T-helper 1 cell treated with Interleukin-12 subunit alpha and Interleukin-12 subunit beta and Interleukin-4 antibody, amounts not matched to agents 30 ng/mL and 1 ng/mL, for 36 hours (primary cell): ENCODE results near the gene PAPOLA. TPM values are rescaled to one million over a fixed set of nuclear protein-coding genes. Genes with fewer than 3 reads are reported as not detected.

Experiments used
- intact Hi-C: fragments of 100-400 bp; cut with micrococcal nuclease; formaldehyde crosslinking; loops from one replicate; pipeline ENCODE4 v1.15.1; 2024
- total RNA-seq: library from RNA; stranded (reverse); gene quantifications from 2 replicates; pipeline ENCODE4 v1.2.3, GENCODE V29; 2022

Gene PAPOLA
- total RNA-seq, 1 donor from 2014 or later, result 175 TPM

DNA sequence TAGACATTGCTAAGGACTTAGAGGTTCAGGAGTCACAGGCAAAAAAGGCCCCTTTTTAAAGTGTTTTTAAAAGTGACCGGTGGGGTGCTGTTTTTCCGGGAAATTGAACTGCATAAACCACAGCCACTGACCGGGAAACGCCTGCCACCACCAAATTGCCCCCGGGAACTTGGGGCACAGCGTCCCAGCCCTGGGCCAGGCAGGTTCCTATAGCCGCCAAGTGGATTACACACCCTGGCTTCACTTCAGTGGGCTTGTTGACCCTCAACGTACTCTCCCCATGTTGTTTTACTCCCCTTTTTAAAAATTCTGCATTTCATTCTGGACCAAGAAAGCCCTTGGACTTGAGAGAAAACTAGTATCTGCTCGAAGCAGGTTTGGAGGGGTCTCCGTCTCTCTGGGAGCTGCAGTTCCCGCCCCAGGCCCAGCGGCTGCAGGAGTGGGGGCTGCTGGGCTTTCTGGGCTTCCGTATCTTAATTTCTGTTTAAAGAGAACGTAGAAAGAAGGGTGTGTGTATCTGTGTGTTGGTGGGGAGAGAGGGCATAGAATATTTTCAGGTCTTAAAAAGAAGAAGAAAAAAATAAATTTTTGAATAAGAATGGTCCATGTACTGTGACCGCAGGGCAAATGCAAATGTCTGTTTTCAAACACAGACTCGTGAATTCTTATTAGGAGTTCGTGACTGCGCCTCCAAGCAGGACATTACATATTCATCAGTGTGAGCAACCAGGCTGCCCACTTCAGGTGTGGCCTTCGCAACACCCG is 82.9 kb downstream of the PAPOLA start:
- intact Hi-C loops, result loop anchor here (1.0 kb wide), 1 partner anchor 156 kb away; no protein-coding TSS in a partner anchor

DNA sequence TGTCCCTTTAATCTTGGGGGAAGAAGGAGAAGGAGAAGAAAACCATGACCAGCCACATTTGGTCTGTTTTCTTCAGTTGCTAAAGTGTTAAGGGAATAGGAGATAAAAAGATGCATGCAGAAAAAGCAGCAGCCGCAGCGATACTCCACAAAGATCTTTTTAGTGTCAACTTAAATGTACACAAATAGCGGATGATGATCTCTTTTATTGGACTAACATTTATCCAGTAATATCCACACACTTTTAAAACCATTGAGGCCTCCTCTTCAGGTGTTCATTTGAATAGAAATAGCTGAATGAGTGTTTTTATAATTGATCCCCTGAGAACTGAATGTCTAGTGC is 83.5 kb downstream of the PAPOLA start:
- intact Hi-C loops, result no loop called here

DNA sequence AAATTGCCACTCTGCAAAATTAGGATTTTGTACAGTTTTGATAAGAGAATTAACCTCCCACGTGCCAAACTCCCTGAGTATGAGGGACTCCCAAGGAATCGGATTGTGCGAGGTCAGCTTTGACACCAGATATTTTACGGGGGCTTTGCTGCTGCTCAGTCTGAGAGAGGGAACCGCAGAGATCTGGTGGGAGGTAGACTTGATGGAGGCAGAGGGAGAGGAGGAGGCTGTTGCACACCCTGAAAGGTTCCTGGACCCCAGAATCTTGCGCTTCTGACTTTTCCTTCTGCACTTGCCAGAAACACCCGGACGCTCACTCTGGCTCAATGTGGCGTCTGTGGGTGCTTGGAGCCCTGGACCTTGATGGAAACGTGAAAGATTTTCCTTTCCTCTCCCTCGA is 83.9 kb downstream of the PAPOLA start:
- intact Hi-C loops, result no loop called here

DNA sequence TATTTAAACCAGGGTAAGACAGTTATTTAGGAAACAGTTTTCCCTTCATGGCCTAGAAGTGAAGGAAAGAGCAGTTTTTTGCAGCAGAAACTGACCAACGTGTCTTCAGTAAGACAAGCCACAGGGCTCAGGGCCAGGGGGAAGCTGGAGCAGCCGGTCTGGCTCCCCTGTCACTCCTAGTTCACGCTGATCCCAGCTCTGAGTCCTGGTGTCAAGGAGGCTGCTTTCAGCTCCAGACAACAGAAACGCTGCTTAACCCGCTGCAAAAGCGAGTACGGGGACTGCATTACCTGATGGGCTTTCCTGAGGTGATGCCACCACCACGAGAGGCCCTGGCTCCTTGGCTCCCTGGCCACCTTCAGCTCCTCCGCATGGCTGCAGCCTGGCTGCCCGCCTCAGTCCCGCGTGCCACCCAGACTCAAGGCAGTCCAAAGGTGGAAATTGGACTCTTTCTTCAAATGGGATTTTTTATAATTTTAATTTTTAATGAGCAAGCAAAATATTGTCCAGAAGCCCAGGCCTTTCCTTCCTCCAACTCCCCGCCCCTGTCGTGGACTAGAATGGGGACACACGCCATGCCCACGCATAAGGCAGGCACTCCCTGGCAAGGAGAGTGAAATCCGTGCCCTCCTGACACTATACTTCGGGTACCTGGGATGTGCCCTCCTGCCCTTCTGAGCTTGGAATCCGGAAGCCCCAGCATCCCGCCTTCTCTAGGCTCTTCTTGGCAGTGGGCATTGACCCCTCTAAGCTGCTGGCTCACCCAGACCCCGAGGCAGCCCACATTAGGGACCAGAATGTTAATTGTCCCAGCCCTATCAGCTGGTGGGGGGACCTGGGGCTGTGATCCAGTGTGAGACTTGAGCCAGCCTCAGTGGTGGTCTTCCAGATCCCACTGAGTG is 85.0 kb downstream of the PAPOLA start:
- intact Hi-C loops, result no loop called here

DNA sequence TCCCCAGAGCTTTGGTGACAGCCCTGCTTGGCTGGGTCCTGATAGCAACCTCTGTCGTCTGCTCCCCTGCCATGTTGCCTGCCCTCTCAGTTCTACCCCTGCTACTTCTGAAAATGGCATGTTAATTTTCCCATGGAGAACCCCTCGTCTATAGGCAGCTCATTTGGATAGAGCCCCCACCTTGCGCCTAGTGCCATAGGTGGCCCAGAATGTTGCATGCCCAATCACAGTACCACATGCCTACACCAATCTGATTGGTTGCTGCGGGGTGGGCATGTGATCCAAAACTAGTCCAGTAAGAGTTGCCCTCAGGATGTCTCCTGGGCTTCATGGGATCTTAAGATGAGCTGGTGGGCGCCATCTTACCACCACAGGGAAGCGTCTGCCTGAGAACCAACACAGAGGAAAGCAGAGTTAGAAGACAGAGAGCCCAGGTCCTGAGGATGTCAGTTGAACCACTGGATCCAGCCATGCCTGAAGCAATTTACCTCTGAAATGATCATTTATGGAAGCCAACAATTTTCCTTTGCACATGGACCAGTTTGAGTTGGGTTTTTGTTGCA is 85.7 kb downstream of the PAPOLA start:
- intact Hi-C loops, result no loop called here

DNA sequence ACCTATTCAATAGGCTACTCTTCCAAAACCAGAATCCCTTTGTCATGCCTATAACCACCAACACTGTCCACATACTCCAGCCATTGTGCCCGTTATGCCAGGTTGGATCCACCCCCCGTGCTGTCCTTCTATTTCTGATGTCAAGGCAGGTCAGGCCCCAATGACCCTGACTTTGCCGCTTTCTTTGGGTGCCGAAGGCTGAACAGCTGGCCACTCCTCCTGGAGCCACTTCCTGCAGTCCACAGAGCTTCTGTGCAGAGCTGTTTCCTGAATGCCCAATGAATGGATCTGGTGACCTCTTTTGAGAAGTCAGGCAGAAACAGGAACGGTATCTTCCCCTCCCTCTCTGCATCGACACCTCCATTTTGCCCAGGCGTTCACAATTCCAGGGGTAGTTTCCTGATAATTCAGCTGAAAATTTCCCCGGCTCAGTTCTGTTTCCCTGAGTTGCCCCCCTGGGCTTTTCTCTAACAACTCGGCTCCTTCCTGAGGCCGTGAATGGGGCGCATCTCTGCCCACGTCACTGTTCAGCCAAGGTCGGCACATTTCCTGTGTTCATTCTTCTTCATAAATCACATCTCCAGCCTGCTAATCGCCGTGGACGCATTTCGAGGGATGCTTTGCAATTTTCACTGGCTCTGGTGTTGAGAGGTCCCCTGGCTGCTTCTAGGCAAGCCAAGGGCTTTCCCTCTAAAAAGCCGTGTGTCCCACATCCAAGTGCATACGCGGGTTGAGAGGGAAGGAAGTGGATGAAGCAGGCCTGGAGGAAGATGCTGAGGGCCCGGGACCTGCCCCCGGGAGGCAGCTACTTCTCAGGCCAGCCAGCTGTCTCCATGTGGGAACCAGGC is 86.5 kb downstream of the PAPOLA start:
- intact Hi-C loops, result no loop called here

DNA sequence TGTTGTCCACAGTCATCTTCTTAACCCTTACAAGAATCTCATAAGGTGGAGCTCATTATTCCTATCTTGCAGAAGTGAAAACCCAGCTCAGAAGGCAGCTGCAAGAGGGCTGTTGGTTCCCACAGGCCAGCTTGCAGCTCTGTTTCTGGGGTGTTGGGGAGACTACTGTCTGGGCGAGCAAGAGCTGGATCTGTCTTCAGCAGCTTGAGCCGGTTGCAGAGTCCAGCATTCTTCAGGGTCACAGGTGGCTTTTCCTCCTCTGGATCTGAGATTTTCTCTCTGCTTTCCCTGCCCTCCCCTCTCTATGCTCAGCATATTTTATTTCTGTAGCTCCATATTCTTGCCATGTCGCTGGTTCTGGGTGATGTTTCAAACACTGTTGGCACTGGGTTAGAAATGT is 87.4 kb downstream of the PAPOLA start:
- intact Hi-C loops, result no loop called here

DNA sequence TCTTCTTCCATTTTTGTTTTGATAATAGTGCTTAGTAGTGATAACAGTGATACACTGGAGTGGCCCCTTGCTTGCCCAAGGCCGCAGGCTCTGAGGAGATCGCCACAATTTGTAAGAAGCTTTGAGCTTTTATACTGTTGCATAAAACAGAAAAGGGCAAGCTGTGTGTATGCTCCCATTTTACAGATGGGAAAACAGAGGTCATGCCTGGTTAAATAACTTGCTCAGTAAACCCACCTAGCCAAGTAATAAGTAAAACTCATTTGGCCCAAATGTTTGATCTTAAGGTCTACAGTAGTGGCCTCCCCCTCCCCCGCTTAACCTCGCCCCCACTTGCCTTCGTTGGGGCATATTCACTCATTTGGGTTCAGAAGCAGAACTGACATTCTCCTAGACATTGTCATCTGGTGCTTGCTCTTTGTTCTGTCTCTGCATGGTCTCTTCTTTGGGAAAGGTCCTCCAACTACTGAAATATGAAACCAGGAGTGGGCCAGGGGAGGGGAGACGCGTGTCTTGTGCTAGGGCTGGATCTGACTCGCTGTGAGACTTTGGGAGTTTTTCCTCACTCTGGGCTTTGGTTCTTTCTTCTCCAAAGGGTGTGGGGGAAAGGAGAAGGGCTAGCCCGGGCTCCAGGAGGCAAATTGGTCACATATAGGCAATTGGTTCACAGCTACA is 88.1 kb downstream of the PAPOLA start:
- intact Hi-C loops, result no loop called here

DNA sequence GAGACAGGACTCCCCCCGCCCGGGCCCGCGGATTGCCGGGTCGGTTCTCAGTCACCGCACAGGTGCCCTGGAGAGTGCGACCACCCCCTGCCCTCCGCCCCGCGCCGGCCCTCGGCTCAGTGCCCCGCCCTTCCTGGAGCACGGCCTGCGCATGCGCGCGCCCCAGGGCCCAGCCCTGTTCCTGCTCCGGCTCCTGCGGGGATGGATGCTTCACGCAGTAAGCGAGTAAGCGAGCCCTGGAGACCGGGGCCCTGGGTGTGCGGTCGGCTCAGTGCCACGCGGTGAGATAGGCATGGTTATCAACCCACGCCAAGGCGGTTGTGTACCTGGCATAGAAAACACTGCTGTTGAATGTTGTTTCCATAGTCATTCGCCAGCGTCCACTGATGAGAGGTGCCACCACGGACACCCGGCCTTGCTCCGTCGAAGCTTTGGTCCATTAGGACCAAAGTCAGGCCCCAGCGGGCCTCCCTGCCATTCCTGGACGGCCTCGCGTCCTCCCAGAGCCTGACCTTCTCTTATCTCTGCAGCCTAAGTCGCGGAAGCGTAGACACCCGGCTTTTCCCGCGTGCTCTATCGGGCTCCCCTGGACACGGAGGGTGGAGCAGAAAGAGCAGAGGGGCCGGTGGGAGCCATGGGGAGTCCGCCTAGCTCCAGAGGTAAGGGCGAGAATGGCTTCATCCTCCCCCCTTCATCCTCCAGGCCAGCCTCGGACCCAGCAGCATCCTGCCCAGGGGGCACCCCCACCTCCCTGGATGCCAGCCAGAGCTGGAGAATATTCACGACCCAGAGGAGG is 90.6 kb downstream of the PAPOLA start:
- intact Hi-C loops, result loop anchor here (1.0 to 2.0 kb wide), 2 partner anchors 90 to 204 kb away; partner anchors contain the start of genes PAPOLA and VRK1

DNA sequence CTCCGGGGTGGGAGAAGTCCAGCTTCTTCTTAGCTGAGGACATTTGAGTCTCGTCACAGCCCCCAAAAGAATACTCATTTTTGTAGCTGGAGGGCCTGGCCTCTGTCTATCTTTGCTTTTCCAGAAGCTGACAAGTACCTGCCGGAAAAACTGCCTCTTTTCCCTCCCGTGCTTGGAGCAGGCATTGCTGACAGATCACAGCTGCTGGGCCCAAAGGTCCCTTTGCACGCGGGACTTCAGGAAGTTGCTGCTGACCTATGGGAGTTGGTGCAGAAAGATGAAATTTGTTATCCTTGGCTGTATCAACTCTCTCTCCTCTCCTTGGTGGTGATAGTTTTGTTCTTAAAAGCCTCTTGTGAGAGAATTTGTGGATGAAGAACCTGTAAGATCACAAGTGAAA is 92.8 kb downstream of the PAPOLA start:
- intact Hi-C loops, result no loop called here

DNA sequence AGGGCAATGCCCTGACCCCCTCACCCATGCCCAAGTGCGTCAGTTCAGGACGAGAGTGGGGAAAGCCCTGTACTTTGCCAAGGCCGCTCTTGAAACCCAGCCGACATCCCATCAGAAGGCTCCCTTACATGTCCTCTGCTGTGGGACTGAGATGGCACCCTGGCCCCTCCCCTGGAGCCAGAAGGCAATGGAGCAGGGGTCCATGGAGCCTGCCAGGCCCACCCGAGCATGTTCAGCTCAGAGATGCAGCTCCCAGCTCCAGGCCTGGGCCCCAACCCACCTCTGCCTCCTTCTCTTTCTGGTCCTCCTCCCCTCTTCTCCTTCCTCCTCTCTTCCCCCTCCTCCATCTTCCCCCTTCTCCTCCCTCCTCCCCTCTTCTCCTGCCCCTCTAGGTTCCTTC is 95.5 kb downstream of the PAPOLA start:
- intact Hi-C loops, result no loop called here

DNA sequence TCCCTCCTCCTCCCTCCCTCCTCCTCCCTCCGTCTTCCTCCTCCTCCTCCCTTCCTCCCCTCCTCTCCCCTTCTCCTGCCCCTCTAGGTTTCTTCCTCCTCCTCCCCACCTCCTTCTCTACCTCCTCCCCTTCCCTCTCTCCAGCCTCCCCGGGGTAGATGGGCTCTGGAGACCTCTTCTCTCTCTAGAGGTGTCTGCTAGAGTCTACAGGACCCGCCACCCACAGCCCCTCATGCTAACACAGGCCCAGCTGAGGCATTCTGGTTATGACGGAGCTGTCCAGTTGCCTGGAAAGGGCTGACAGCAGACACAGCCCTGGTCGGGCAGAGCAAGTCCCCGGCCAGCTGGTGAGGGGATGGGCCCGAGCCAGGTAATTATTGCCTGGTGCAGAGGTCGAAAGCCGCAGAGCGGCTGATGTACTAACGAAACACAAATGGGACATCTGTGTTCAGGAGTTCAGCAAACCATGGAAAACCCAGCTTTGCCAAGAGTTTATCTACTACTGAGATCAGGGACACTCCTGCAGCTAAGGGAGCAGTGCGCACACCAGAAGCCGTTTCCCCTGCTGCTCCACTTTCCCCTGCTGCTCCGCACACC is 96.2 kb downstream of the PAPOLA start:
- intact Hi-C loops, result no loop called here

DNA sequence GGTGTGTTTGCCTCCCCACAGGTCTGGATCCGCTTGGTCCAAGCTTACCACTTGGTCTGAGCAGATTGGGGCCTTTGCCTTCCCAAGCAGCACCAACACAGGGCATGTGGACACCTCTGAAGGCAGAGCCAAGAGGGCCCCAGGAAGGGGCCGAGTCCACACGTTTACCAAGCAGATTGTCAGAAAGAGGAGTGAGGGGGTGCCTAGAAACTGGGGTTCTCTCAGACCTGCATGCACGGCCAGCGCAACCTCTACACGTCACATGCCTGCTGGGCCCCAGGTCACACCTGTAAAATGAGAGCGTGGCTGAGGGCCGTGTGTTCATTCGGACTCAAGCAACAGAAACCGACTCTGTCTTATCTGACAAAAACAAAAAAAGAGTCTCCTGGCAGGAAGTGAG is 96.9 kb downstream of the PAPOLA start:
- intact Hi-C loops, result no loop called here

DNA sequence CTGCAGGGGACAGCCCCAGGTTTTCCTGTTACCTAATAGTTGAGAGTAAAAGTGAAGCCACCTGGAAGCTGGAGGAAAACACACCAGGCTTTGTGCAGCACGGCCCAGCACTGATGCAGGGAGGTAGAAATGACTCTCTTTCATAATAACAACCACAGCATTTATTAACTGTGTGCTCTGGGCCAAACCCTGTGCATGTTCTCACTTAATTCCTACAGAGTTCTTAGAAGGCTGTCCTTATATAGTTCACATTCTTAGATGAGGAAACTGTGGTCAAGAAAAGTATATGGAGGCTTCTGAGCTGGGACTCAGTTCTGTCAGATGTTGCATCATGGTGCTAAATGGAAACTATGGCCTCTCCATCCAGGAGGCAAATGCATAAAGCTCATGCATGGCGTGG is 100.0 kb downstream of the PAPOLA start:
- intact Hi-C loops, result no loop called here

DNA sequence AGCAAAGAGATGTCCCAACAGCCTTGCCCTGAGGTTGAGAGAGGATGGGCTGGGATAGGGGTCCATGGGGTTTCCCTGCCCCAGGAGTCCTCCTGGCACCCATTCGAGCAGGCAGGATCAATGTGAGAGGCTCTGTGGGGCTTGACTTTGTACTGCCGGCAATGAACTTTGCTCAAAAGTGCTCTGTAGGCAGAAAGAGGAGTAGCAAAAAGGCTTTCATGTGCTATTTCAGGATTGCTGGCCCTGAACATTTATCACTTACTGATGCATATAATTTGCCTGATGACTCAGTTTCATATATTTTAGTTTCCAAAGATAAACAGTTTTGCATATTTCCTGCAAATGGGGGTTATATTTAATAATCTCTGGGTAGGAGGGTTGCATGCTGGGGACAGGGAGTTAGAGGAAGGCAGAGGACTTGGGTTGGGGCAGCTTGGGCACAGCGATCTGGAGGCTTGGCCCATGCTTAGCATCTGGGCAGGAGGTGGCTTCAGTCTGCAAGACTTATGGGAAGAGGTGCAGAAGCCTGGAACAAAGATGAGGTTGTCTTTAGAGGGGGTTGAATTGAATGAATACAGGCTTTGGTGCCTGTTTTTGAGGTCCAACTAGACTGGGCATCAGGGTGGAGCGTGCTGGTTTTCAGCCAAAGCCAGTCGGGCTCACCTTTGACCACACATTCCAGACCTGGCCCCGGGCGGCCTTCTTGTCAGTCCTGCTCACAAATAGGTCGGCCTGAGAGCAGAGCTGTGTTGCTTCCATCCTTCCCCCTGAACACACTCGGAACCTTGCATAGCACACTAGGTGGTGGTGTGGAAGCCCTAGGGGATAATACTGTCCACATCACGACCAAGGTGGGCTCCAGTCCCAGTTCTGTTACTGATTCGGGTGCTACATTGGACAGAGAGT is 101.4 kb downstream of the PAPOLA start:
- intact Hi-C loops, result no loop called here

DNA sequence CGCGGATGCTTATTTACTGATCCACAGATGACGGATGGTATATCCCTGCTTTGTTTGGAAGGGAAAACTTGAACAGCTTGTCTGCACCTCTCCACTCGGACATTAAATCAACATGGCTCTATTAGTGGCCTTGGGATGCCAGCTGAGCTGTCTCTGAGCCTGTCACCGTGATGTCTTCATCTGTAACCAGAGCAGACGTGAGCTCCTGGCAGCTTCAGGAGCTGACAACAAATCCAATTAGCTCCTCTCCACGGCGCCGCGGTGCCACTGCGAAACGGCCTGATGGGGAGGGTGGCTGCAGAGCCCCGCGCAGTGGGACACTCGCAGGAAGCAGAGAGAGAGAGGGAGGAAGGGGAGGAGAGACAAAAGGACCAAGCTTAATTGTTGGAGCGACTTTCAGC is 112.3 kb downstream of the PAPOLA start:
- intact Hi-C loops, result no loop called here

DNA sequence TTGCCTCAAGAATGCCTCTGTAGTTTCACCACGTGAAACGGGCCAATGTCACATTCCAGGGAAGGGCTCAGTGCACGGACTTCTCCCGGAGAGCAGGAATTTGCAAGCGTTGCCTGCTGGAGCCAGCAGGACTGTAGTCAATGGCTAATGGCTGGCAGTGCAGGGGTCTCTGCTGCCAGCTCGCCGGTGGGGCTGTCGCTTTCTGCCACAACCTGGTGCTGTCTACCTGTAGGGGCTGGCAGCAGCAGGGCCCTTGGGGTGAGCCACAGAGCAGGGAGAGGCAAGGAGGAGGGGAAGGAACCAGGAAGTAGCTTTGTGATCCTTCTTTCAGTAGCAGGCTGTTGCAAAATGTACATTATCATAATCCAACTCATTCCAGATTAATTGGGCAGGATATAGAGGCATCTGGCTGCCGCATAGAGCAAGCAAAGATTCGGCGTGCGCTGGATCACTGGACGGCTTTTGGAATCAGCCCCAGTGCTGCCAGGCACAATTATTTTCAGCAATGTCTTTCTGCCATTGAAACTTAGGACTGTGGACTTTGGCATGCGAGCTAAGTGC is 114.1 kb downstream of the PAPOLA start:
- intact Hi-C loops, result no loop called here
